ENCODE results near the gene MKNK1.

MKNK1 gene

GRCh38 chr1:46605232-46605631 lies 1.2 kb upstream of the MKNK1 start (continued):
- TF ChIP-seq TSHZ2 (CRISPR knock-in tag; IDR thresholded peaks at IDR 0.05) (no peak), ZNF8 (CRISPR knock-in tag; IDR thresholded peaks at IDR 0.05) (no peak), ZFP3 (CRISPR knock-in tag; IDR thresholded peaks at IDR 0.05) (no peak), POU6F1 (CRISPR knock-in tag; IDR thresholded peaks at IDR 0.05; ENCODE audit: borderline replicate concordance, low read depth) (no peak)

- ATAC-seq = peak; percentile 56
- TF ChIP-seq CSDC2 (CRISPR knock-in tag; IDR thresholded peaks at IDR 0.05) (no peak), OSR1 (CRISPR knock-in tag; IDR thresholded peaks at IDR 0.05) (no peak), ESRRG (CRISPR knock-in tag; IDR thresholded peaks at IDR 0.05) (no peak), TOX (CRISPR knock-in tag; IDR thresholded peaks at IDR 0.05; ENCODE audit: borderline replicate concordance) (no peak), ZFP3 (CRISPR knock-in tag; IDR thresholded peaks at IDR 0.05) (no peak), BACH2 (CRISPR knock-in tag; IDR thresholded peaks at IDR 0.05; ENCODE audit: borderline replicate concordance) (no peak), RARB (CRISPR knock-in tag; IDR thresholded peaks at IDR 0.05) (no peak), PATZ1 (CRISPR knock-in tag; IDR thresholded peaks at IDR 0.05; ENCODE audit: borderline replicate concordance) (no peak)
Measured at GRCh38 chr1:46603481-46603857, 599 bp downstream of the MKNK1 start.

- no peak for TF ChIP-seq ZNF70 (CRISPR knock-in tag; IDR thresholded peaks at IDR 0.05)
- no peak for TF ChIP-seq TCF4 (CRISPR knock-in tag; IDR thresholded peaks at IDR 0.05; ENCODE audit: borderline replicate concordance)
- TF ChIP-seq PATZ1 (CRISPR knock-in tag; IDR thresholded peaks at IDR 0.05; ENCODE audit: borderline replicate concordance) = no peak
- TF ChIP-seq ISL1 (CRISPR knock-in tag; IDR thresholded peaks at IDR 0.05) = no peak
- no peak for TF ChIP-seq GLIS3 (CRISPR knock-in tag; IDR thresholded peaks at IDR 0.05)
- no peak for TF ChIP-seq ARNTL (CRISPR knock-in tag; IDR thresholded peaks at IDR 0.05; ENCODE audit: borderline replicate concordance, low read depth)
- TF ChIP-seq TOX (CRISPR knock-in tag; IDR thresholded peaks at IDR 0.05; ENCODE audit: borderline replicate concordance) = no peak
- ATAC-seq = no peak
Measured at GRCh38 chr1:46601257-46602007, 2.6 kb downstream of the MKNK1 start.

- ATAC-seq = no peak
- no peak for TF ChIP-seq ZC3H10 (CRISPR knock-in tag; IDR thresholded peaks at IDR 0.05)
- TF ChIP-seq ZNF70 (CRISPR knock-in tag; IDR thresholded peaks at IDR 0.05) = no peak
Measured at GRCh38 chr1:46599059-46599970, 4.8 kb downstream of the MKNK1 start.
